Measurements from ENCODE around the gene PAX2.

PAX2 gene

GRCh38 chr10:100864036-100864885 is 118.9 kb downstream of the PAX2 start:
- no peak for DNase-seq

- no peak for DNase-seq
These were observed 119.6 kb downstream of the PAX2 start for GRCh38 chr10:100864978-100865377.

GRCh38 chr10:100866010-100866409 is 120.6 kb downstream of the PAX2 start:
- no peak for DNase-seq

GRCh38 chr10:100866575-100867098 is 121.3 kb downstream of the PAX2 start:
- DNase-seq = no peak

GRCh38 chr10:100867261-100867963 is 122.0 kb downstream of the PAX2 start:
- no peak for DNase-seq

GRCh38 chr10:100868382-100868781 is 123.0 kb downstream of the PAX2 start:
- no peak for DNase-seq

GRCh38 chr10:100869399-100869798 is 124.0 kb downstream of the PAX2 start:
- no peak for DNase-seq

- DNase-seq = peak; percentile 59
These were observed 126.8 kb downstream of the PAX2 start for GRCh38 chr10:100872034-100872791.

GRCh38 chr10:100873146-100873826 is 127.9 kb downstream of the PAX2 start:
- DNase-seq = no peak

GRCh38 chr10:100873827-100874326 is 128.5 kb downstream of the PAX2 start:
- no peak for DNase-seq

- no peak for DNase-seq
These were observed 129.5 kb downstream of the PAX2 start for GRCh38 chr10:100874702-100875483.

GRCh38 chr10:100875484-100876166 is 130.2 kb downstream of the PAX2 start:
- no peak for DNase-seq

- no peak for DNase-seq
These were observed 131.4 kb downstream of the PAX2 start for GRCh38 chr10:100876585-100877460.

GRCh38 chr10:100877461-100877850 is 132.1 kb downstream of the PAX2 start:
- DNase-seq = no peak

GRCh38 chr10:100878291-100878910 is 133.0 kb downstream of the PAX2 start:
- peak; percentile 78 for DNase-seq
